ENCODE measurements around the gene KRI1.

GRCh38 chr19:10602330-10603083, 36.7 kb upstream of the KRI1 start:
- TF ChIP-seq EZH2 (IDR thresholded peaks at IDR 0.05; ENCODE audit: low read depth, unreplicated experiment) (no peak), CTCF (conservative IDR thresholded peaks at IDR 0.05; ENCODE audit: low read depth in 2 of 2) (no peak), ZNF462 (CRISPR knock-in tag; IDR thresholded peaks at IDR 0.05) (no peak), EZH2phosphoT487 (IDR thresholded peaks at IDR 0.05; ENCODE audit: unreplicated experiment) (no peak), POLR2AphosphoS5 (IDR thresholded peaks at IDR 0.05; ENCODE audit: low read depth) (peak; percentile 76), ZNF114 (CRISPR knock-in tag; IDR thresholded peaks at IDR 0.05) (no peak), NANOG (IDR thresholded peaks at IDR 0.05; ENCODE audit: borderline replicate concordance) (no peak), CREB1 (CRISPR knock-in tag; IDR thresholded peaks at IDR 0.05; ENCODE audit: low read depth) (no peak), JUNB (IDR thresholded peaks at IDR 0.05; ENCODE audit: unreplicated experiment) (no peak)
- TF ChIP-seq, protein P1, sequence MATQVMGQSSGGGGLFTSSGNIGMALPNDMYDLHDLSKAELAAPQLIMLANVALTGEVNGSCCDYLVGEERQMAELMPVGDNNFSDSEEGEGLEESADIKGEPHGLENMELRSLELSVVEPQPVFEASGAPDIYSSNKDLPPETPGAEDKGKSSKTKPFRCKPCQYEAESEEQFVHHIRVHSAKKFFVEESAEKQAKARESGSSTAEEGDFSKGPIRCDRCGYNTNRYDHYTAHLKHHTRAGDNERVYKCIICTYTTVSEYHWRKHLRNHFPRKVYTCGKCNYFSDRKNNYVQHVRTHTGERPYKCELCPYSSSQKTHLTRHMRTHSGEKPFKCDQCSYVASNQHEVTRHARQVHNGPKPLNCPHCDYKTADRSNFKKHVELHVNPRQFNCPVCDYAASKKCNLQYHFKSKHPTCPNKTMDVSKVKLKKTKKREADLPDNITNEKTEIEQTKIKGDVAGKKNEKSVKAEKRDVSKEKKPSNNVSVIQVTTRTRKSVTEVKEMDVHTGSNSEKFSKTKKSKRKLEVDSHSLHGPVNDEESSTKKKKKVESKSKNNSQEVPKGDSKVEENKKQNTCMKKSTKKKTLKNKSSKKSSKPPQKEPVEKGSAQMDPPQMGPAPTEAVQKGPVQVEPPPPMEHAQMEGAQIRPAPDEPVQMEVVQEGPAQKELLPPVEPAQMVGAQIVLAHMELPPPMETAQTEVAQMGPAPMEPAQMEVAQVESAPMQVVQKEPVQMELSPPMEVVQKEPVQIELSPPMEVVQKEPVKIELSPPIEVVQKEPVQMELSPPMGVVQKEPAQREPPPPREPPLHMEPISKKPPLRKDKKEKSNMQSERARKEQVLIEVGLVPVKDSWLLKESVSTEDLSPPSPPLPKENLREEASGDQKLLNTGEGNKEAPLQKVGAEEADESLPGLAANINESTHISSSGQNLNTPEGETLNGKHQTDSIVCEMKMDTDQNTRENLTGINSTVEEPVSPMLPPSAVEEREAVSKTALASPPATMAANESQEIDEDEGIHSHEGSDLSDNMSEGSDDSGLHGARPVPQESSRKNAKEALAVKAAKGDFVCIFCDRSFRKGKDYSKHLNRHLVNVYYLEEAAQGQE (IDR thresholded peaks at IDR 0.05; ENCODE audit: unreplicated experiment) = no peak
- TF ChIP-seq, protein P2, sequence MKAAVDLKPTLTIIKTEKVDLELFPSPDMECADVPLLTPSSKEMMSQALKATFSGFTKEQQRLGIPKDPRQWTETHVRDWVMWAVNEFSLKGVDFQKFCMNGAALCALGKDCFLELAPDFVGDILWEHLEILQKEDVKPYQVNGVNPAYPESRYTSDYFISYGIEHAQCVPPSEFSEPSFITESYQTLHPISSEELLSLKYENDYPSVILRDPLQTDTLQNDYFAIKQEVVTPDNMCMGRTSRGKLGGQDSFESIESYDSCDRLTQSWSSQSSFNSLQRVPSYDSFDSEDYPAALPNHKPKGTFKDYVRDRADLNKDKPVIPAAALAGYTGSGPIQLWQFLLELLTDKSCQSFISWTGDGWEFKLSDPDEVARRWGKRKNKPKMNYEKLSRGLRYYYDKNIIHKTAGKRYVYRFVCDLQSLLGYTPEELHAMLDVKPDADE (IDR thresholded peaks at IDR 0.05) = no peak

Data from GM23338 (cell line).